ENCODE results near the gene MAP7D3.

DNA sequence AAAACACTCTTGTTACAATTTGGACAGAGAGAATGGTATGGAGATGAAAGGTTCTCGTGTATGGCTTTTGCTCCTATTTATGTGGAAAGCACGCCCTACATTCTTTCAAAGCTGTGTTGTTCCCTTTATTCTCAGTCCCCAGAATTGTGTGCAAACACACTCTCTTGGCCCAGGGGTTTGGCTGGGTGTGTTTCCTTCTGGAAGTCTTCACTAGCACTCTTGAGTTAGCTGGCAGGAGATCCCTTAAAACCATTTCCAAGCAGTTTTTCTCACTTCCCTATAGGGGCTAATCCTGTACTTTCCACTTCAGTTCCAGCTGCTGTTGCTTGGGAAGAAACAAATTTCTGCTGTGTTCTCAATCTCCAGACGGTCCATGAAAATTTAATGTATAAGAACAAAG, 68.8 kb downstream of the MAP7D3 start:
- no peak for TF ChIP-seq POLR2A (IDR thresholded peaks at IDR 0.05; ENCODE audit: low read depth)
- no peak for TF ChIP-seq EP300 (IDR thresholded peaks at IDR 0.05)
- TF ChIP-seq, protein P1, sequence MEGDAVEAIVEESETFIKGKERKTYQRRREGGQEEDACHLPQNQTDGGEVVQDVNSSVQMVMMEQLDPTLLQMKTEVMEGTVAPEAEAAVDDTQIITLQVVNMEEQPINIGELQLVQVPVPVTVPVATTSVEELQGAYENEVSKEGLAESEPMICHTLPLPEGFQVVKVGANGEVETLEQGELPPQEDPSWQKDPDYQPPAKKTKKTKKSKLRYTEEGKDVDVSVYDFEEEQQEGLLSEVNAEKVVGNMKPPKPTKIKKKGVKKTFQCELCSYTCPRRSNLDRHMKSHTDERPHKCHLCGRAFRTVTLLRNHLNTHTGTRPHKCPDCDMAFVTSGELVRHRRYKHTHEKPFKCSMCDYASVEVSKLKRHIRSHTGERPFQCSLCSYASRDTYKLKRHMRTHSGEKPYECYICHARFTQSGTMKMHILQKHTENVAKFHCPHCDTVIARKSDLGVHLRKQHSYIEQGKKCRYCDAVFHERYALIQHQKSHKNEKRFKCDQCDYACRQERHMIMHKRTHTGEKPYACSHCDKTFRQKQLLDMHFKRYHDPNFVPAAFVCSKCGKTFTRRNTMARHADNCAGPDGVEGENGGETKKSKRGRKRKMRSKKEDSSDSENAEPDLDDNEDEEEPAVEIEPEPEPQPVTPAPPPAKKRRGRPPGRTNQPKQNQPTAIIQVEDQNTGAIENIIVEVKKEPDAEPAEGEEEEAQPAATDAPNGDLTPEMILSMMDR (IDR thresholded peaks at IDR 0.05): no peak

All from esophagus muscularis mucosa (tissue), 4 donors.